Measurements from ENCODE around the gene HGFAC.

DNA sequence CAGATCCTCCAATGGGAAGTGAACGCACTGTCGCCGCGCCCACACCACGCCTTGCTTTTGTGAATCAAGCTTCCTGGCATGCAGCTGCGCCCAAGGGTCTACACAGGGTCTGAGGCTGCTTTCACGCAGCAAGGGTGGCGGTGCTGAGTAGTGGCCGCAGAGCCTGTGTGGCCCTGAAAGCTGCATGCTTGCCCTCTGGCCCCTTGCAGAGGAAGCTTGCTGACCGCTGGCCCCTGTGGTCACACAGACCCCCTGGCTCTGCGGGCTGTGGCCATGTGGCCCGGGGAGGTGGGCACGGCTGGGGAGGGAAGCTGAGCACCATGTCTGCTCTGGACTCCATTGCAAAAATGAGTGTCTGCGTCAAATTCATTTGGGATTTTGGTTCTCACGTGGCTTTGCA is 30.1 kb downstream of the HGFAC start:
- TF ChIP-seq, protein P1, sequence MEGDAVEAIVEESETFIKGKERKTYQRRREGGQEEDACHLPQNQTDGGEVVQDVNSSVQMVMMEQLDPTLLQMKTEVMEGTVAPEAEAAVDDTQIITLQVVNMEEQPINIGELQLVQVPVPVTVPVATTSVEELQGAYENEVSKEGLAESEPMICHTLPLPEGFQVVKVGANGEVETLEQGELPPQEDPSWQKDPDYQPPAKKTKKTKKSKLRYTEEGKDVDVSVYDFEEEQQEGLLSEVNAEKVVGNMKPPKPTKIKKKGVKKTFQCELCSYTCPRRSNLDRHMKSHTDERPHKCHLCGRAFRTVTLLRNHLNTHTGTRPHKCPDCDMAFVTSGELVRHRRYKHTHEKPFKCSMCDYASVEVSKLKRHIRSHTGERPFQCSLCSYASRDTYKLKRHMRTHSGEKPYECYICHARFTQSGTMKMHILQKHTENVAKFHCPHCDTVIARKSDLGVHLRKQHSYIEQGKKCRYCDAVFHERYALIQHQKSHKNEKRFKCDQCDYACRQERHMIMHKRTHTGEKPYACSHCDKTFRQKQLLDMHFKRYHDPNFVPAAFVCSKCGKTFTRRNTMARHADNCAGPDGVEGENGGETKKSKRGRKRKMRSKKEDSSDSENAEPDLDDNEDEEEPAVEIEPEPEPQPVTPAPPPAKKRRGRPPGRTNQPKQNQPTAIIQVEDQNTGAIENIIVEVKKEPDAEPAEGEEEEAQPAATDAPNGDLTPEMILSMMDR (IDR thresholded peaks at IDR 0.05), result no peak
- TF ChIP-seq POLR2AphosphoS5 (IDR thresholded peaks at IDR 0.05; ENCODE audit: insufficient read depth in 1 of 2, low read depth in 1 of 2), result no peak
